HUES48 (cell line): ENCODE measurements around the gene THAP12.

ENCODE experiments used
- H3K27ac ChIP-seq: one replicate; pipeline ENCODE4 v1.7.0; 2013; ENCODE audit warnings: low read depth, low read length, inconsistent platforms
- H3K27me3 ChIP-seq: 2 replicates; pipeline ENCODE4 v1.6.1; 2013; ENCODE audit warnings: mild to moderate bottlenecking, low read length; ENCODE audit not compliant: control insufficient read depth, insufficient read depth
- H3K36me3 ChIP-seq: 2 replicates; pipeline ENCODE4 v1.6.1; 2013; ENCODE audit warnings: low read length; ENCODE audit not compliant: control insufficient read depth, insufficient read depth
- H3K4me1 ChIP-seq: 2 replicates; pipeline ENCODE4 v1.6.1; 2013; ENCODE audit warnings: mild to moderate bottlenecking, low read length; ENCODE audit not compliant: control insufficient read depth, insufficient read depth
- H3K4me3 ChIP-seq: 2 replicates; pipeline ENCODE4 v1.5.1; 2013; ENCODE audit warnings: mild to moderate bottlenecking, low read depth, low read length
- H3K9ac ChIP-seq: 2 replicates; pipeline ENCODE4 v1.6.1; 2013; ENCODE audit warnings: mild to moderate bottlenecking, low read depth, low read length, moderate library complexity
- H3K9me3 ChIP-seq: 2 replicates; pipeline ENCODE4 v1.6.1; 2013; ENCODE audit warnings: low read length; ENCODE audit not compliant: control insufficient read depth, insufficient read depth

THAP12 gene

DNA sequence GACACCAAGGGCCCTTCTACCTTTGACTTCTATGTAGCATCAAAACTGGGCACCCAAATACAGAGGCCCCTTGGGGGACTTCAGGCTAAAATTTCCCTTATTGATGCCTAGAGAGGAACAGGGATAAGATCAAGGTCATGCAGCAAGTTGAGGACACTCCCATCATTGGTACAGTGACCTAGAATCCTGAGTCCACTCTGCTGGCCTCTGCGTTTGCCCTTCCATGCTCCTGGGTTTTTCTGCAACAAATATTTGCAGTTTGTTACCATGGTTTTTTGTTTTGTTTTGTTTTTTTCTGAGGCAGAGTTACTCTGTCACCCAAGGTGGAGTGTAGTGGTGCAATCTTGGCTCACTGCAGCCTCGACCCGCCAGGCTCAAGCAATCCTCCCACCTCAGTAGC is 64.2 kb downstream of the THAP12 start:
- Histone ChIP-seq H3K27me3 (peaks cover 21% of the 10 kb centered on the region), H3K4me3 (no peak overlapping the region)

DNA sequence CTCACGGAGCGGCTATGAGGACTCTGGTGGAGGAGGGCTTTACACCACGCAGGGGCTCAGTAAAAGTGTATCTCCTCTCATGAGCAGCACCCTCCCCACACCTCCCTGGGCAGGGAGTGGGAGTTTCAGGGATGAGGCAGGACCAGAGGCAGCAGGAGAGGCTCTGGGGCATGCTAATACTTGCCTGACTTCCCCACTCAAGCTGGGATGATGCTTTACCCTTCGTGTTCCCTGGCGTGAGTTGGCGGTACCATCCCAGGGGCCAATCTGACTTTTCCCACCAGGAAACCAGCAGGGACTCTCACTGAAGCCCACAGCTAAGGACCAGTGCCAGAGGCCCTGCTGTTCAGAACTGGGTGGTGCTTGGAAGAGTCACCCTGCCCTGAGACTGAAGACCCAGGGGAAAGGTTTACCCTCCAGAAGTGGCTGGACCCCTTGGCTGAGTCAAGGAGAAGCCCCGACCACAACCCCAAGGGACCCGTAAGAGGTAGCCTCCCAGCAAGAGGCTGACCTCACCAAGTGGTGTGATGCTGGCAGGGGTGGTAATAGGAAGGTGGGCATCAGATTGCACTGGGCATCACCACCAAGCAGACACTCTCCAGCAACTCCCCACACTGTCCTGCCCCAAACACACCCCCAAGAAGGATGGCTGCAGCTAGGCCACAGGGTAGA is 65.6 kb downstream of the THAP12 start:
- Histone ChIP-seq H3K9ac (no peak overlapping the region), H3K4me3 (no peak overlapping the region), H3K27me3 (peaks cover 7% of the 10 kb centered on the region), H3K9me3 (no peaks in the 10 kb centered on the region), H3K4me1 (peaks cover 5% of the 10 kb centered on the region; the same call in 1 of the 2 replicates), H3K36me3 (no peaks in the 10 kb centered on the region), H3K27ac (no peak overlapping the region)

More for the DNA sequence above, 64.2 kb downstream of the THAP12 start:
- no peak overlapping the region for H3K9ac ChIP-seq
- no peaks in the 10 kb centered on the region for H3K9me3 ChIP-seq
- no peak overlapping the region for H3K27ac ChIP-seq
- peaks cover 5% of the 10 kb centered on the region; the same call in 1 of the 2 replicates for H3K4me1 ChIP-seq
- no peaks in the 10 kb centered on the region for H3K36me3 ChIP-seq

DNA sequence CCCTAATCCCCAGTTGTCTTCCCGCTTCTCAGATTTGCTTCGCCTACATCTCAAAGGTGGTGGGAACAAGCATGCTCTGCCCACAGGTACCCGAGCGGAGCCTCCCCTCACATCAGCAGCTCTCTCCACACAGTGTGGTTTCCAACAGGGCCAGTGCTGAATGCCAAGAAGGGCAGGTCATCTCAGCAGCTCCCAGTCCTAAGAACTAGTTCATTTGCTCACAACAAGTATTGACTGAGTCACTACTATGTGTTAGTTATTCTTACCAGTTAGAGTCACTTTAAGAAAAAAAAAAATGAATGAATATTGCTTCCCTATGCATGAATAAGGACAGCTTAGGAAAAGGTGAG is 66.2 kb downstream of the THAP12 start:
- H3K4me3 ChIP-seq, result no peak overlapping the region

DNA sequence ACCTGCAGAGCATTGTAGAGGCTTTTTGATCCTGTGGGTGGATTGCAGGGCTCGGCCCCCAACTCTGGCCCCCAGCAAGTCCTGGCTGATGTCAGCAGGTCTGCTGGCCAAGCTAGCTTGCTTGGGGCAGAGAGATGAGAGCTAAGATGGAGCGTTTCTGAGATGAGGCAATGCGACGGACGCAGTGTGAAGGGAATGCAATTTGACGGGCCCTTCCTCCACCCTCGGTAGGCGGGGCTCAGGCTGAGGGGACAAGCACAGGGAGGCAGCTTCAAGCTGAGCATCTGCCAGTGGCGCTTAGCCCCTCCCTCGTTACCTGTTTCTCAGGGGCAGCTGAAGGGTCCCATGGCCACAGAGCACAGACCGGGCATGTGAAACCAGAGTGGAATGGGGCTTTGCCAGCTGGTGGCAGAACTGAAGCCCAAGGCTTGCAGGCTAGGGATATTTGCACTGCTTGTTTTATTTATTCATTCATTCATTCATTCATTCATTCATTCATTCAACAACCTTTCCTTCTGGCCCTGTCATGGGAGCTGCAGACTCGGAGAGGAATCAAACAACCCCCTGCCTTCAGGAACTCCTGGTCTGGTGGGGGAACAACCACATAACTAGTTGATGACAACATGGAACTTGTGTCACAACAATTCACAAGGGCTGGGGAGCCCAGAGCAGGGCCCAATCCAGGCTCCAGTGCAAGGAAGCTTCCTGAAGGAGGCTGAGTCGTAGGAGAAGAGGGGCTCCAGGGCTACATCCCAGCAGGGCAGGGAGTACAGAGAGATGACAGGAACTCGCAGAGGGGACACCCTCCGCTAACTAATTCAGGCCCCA is 66.8 kb downstream of the THAP12 start:
- Histone ChIP-seq H3K9me3 (no peaks in the 10 kb centered on the region), H3K9ac (no peak overlapping the region), H3K27ac (no peak overlapping the region), H3K4me3 (no peak overlapping the region), H3K4me1 (peaks cover 5% of the 10 kb centered on the region; the same call in 1 of the 2 replicates), H3K36me3 (no peaks in the 10 kb centered on the region), H3K27me3 (no peaks in the 10 kb centered on the region; the same call in none of the 2 replicates)

More for the DNA sequence above, 66.2 kb downstream of the THAP12 start:
- Histone ChIP-seq H3K27me3 (peaks cover 1% of the 10 kb centered on the region), H3K4me1 (peaks cover 5% of the 10 kb centered on the region; the same call in 1 of the 2 replicates), H3K27ac (no peak overlapping the region), H3K9ac (no peak overlapping the region), H3K9me3 (no peaks in the 10 kb centered on the region), H3K36me3 (no peaks in the 10 kb centered on the region)

DNA sequence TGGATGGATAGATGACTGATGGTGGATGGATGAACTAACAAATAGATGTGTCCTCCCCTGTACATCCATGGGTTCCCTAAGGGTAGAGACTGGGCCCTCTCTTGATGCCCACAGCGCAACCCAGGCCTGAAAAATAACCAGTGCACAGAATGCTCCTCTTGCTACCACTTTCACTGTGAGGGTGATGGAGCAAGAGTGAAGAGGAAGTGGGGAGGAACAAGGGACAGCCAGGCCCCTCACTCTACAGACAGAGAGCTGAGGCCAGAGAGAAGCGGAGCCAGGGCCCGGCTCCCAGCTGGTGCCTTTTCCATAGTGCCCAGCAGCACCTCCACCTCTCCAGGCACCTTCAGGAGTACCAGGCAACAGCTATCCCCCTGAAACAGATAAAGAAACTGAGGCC is 67.7 kb downstream of the THAP12 start:
- Histone ChIP-seq H3K36me3 (no peaks in the 10 kb centered on the region), H3K27me3 (no peaks in the 10 kb centered on the region; the same call in none of the 2 replicates), H3K27ac (no peak overlapping the region), H3K9me3 (no peaks in the 10 kb centered on the region), H3K4me1 (peaks cover 5% of the 10 kb centered on the region; the same call in 1 of the 2 replicates), H3K9ac (no peak overlapping the region), H3K4me3 (no peak overlapping the region)

DNA sequence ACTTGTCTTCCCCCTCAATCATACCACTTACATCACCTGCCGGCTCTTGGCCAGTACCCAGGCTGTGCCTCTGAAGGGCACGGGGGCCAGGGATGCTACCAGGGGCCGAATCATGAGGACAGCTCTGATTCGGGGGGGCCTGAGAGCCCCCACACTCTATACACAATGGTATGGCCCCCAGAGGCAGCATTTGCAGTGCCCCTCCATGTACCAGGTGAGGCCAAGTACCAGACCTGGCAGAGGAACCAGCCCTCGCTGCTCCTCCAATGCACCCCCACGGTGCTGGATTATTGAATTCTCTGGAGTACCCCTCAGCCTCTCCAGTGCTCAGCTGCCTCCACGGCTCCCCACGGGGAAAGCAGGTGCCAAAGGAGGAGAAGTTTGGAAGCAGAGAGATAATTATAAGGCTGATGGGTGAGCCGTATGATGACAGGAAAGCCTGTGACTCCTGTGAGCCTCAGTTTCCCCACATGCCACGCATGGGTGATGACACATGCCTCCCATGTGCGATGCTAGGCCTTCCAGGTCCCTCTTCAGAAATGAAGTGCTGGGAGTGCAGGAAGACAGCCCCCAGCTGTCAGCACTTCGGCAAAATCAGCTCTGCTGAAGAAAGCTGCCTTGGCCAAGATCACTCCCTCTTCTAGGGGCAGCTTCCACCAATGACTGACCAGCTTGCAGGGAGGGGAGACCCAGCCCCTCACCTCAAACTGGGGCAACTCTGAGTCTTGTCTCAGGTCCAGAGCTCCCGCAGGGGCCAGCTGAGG is 69.9 kb downstream of the THAP12 start:
- Histone ChIP-seq H3K9ac (no peak overlapping the region), H3K4me3 (no peak overlapping the region), H3K4me1 (peaks cover 5% of the 10 kb centered on the region; the same call in 1 of the 2 replicates), H3K9me3 (no peaks in the 10 kb centered on the region), H3K27ac (no peak overlapping the region), H3K36me3 (no peaks in the 10 kb centered on the region), H3K27me3 (no peaks in the 10 kb centered on the region; the same call in 1 of the 2 replicates)

DNA sequence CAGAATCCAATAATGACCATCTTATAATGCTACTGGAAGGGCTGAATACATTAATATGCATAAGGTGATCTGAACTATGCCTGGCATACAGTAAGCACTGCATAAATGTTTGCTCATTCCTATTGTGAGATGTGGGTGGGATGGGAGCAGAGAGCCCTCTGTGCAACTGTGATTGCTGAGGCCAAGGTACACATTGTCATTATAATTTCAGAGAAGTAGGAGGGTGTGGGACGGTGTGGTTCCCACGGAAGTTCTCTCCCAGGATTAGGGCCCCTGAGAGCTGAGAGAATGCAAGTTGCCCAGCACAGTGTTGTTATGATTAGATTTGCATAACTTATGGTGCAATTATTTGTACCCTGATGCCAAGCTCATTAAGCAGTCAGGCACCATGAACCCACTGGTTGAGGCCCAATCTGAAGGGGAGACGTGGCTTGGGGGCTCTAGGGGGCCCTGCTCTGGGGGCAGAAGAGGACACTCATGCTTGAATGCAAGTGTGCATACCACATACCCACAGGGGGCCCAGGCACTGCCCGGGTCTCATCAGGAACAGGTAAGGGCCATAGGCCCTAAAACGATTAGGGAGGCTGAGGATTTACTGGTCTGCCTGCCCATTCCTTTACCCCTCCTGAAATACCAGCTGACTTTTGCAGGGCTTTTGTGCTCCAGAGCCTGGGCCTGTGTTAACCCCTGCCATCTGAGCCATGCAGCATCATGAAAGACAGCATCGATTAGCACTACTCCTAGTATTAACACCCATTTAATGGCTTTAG is 72.8 kb downstream of the THAP12 start:
- Histone ChIP-seq H3K27me3 (no peaks in the 10 kb centered on the region), H3K4me3 (no peak overlapping the region), H3K27ac (no peak overlapping the region), H3K9ac (no peak overlapping the region), H3K9me3 (no peaks in the 10 kb centered on the region), H3K4me1 (no peaks in the 10 kb centered on the region), H3K36me3 (no peaks in the 10 kb centered on the region)

DNA sequence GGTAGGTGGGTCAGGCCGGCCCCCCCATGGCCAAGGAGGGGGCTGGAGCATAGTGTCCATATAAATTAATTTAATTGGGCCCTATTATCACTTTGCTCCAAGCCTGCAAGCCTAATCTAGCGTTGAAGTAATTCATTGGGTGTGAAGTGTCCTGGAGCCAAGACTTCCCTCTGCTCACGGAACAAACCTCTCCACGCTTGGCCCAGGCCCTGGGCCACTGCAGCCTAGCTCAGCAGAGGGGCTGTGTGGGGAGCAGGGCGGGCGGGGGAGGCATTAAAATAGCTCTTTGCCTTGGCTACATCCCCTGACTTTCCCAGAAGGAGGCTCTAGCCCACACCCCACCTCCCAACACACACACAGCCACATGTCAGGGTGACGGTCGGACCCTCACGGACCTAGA is 73.5 kb downstream of the THAP12 start:
- Histone ChIP-seq H3K36me3 (no peaks in the 10 kb centered on the region), H3K27ac (no peak overlapping the region), H3K27me3 (no peaks in the 10 kb centered on the region), H3K4me1 (no peaks in the 10 kb centered on the region), H3K9ac (no peak overlapping the region), H3K4me3 (no peak overlapping the region), H3K9me3 (no peaks in the 10 kb centered on the region)

DNA sequence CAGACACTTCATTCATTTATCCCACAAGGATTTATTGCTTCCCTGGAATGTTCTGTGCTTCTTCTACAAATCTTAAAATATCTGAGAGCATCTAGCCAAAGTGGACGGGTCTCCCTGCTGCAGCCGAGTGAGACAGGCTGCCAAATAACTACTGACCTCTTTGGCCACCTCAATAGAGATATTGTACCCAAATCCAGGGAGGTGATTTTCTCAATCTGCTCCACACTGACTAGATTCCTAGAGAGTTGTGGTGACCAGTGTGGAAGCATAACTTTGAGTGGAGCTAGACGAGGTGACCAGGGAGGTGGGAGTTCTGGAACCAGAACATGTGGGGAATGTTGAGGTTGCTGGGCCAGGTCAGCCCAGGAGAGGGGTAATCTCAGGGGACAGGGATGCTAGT is 77.5 kb downstream of the THAP12 start:
- no peaks in the 10 kb centered on the region for H3K4me1 ChIP-seq
- no peaks in the 10 kb centered on the region for H3K36me3 ChIP-seq
- H3K4me3 ChIP-seq, result no peak overlapping the region
- no peaks in the 10 kb centered on the region for H3K9me3 ChIP-seq
- H3K9ac ChIP-seq, result no peak overlapping the region
- H3K27ac ChIP-seq, result no peak overlapping the region
- H3K27me3 ChIP-seq, result no peaks in the 10 kb centered on the region

DNA sequence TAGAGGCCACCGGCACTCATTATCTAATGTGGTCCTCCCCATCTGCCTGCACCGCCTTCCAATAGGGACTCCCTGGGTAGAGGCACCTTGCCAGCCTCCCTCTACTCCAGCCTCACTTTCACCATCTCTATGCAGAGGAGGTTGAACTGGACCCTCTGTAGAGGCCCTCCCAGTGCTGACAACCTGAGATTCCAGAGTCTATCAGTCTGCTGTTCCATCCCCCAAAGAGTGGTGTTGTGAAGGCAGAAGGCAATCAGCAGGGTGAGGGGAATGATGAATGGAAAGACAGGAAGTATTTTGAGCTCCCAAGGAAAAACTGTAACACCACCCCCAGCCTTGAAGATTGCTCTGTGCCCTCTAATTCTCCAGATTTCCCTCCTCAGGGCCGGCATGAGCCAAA is 77.9 kb downstream of the THAP12 start:
- Histone ChIP-seq H3K4me1 (no peaks in the 10 kb centered on the region), H3K27ac (no peak overlapping the region), H3K27me3 (no peaks in the 10 kb centered on the region), H3K9ac (no peak overlapping the region), H3K36me3 (no peaks in the 10 kb centered on the region), H3K9me3 (no peaks in the 10 kb centered on the region), H3K4me3 (no peak overlapping the region)
